PC-9 (cell line): Measurements from ENCODE around the gene FGL2.

Experiments
- EZH2 ChIP-seq: fragments of 200-600 bp; sonication (generic); IDR thresholded peaks from 2 replicates; pipeline ENCODE4 v1.8.0; 2017; ENCODE audit warnings: antibody characterized with exemption, low read depth
- TF ChIP-seq, protein P1 (sequence below): fragments of 200-600 bp; sonication (generic); conservative IDR thresholded peaks from 2 replicates; pipeline ENCODE4 v1.6.1; 2017; ENCODE audit warnings: mixed run types, antibody characterized with exemption, mild to moderate bottlenecking, moderate library complexity

DNA sequence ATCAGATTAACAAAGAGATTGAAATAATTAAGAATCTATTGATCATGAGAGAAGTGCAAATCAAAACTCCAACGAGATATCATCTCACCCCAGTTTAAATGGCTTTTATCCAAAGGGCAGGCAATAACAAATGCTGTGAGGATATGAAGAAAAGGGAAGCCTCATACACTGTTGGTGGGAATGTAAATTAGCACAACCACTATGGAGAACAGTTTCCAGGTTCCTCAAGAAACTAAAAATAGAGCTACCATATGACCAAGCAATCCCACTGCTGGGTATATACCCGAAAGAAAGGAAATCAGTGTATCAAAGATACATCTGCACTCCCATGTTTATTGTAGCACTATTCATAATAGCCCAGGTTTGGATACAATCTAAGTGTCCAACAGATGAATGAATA, 13.8 kb downstream of the FGL2 start:
- no peak for TF ChIP-seq EZH2
- TF ChIP-seq, protein P1, sequence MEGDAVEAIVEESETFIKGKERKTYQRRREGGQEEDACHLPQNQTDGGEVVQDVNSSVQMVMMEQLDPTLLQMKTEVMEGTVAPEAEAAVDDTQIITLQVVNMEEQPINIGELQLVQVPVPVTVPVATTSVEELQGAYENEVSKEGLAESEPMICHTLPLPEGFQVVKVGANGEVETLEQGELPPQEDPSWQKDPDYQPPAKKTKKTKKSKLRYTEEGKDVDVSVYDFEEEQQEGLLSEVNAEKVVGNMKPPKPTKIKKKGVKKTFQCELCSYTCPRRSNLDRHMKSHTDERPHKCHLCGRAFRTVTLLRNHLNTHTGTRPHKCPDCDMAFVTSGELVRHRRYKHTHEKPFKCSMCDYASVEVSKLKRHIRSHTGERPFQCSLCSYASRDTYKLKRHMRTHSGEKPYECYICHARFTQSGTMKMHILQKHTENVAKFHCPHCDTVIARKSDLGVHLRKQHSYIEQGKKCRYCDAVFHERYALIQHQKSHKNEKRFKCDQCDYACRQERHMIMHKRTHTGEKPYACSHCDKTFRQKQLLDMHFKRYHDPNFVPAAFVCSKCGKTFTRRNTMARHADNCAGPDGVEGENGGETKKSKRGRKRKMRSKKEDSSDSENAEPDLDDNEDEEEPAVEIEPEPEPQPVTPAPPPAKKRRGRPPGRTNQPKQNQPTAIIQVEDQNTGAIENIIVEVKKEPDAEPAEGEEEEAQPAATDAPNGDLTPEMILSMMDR, result no peak
